Lower leg skin (tissue), 3 donors: ENCODE measurements around the gene EDARADD.

Source experiments
- POLR2A ChIP-seq, 2 donors: fragments of 450-650 bp; IDR thresholded peaks; one replicate each; pipeline ENCODE4 v1.6.1; 2016 to 2017; ENCODE audit warnings: antibody characterized with exemption in 2 of 2, mild to moderate bottlenecking in 1 of 2, moderate library complexity in 1 of 2
- TF ChIP-seq, protein P1 (sequence below), 3 donors: fragments of 450-650 bp; IDR thresholded peaks; one replicate each; pipeline ENCODE4 v1.5.1; 2016; ENCODE audit warnings: antibody characterized with exemption in 3 of 3, mild to moderate bottlenecking in 3 of 3, moderate library complexity in 2 of 3

DNA sequence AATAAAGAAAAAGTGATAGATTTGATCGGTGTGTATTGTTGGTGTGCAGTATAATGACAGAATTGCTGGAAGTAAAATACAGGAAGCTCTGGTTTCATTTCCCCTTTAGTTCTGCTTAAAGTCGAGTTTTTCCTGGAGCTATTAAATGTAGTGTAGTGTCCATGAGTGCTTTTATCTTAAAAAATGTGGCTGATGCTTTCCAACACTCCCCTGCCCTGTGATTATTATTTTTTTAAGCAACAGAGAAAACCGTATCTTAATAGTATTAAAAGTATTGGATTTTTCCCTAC is 130.8 kb downstream of the EDARADD start:
- TF ChIP-seq POLR2A (IDR thresholded peaks at IDR 0.05) = no peak
- TF ChIP-seq, protein P1, sequence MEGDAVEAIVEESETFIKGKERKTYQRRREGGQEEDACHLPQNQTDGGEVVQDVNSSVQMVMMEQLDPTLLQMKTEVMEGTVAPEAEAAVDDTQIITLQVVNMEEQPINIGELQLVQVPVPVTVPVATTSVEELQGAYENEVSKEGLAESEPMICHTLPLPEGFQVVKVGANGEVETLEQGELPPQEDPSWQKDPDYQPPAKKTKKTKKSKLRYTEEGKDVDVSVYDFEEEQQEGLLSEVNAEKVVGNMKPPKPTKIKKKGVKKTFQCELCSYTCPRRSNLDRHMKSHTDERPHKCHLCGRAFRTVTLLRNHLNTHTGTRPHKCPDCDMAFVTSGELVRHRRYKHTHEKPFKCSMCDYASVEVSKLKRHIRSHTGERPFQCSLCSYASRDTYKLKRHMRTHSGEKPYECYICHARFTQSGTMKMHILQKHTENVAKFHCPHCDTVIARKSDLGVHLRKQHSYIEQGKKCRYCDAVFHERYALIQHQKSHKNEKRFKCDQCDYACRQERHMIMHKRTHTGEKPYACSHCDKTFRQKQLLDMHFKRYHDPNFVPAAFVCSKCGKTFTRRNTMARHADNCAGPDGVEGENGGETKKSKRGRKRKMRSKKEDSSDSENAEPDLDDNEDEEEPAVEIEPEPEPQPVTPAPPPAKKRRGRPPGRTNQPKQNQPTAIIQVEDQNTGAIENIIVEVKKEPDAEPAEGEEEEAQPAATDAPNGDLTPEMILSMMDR (IDR thresholded peaks at IDR 0.05) = no peak
